Measurements from ENCODE around the gene SORCS2.

The SORCS2 gene

DNA sequence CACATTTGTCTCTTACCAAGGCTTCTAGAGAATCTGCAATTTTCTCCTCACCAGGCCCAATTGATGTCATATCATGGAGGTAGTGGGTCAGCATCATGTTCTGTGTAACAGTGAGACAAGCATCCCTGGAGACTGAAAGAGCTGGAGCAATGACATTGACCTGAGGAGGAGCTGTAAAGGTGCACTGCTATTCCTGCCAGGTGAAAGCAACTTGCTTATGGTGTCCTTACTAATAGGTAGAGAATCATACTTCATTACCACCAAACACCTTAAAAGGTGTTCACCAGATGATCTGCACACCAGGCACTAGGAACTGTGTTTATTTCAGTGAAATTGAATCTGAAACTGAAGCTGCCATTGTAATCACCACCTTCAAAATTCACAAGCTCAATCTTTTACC, 558.6 kb downstream of the SORCS2 start:
- DNase-seq (ENCODE audit: low spot score): no peak

DNA sequence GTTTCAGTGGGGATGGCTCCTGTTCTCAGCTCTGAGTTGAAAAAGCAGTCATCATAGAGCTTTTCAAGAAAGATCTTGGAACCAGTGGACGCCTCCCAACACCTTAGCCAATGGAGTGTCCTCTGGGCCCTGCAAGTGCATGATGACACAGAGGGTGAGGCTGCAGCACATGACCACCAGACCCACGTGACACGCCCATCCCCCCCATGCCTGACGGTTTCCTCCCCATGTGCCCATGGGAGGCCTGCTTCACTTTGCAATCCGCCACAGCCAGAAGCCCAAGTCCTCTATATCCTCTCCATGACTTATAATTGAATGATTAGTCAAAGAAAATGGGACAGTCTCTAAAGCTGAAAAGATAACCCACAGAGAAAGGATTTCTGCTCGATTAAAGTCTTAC, 560.3 kb downstream of the SORCS2 start:
- DNase-seq (ENCODE audit: low spot score): no peak

DNA sequence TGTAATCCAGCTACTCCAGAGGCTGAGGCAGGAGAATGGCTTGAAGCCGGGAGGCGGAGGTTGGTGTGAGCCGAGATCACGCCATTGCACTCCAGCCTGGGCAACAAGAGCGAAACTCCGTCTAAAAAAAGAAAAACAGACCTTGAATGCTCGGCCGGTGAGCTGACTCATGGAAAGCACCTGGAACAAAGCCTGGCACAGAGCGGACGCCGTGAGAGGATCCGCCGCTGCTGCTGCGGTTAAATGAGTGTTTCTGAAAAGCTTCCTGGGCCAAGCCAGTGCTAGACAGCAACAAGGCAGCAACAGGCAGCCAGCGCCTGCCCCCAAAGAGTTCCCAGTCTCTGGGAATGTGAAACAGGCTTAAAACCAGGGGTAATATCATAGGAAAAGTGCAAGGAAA, 560.9 kb downstream of the SORCS2 start:
- DNase-seq (ENCODE audit: low spot score): no peak

DNA sequence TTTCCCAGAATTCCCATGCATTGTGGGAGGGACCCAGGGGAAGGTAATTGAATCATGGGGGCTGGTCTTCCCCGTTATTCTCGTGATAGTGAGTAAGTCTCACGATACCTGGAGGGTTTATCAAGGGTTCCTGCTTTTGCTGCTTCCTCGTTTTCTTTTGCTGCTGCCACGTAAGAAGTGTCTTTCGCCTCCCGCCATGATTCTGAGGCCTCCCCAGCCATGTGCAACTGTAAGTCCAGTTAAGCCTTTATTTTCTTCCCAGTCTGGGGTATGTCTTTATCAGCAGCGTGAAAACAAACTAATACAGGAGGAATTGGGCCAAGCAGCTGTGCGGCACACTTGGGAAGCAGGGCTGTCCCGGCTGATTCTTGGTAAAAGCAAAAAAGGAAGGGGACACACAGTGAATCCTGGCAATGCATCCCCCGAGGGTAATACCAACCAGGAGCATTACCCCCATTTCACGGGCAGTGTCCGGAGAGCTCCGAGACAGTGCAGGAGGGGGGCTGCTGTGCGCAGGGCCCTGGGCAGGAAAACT, 561.7 kb downstream of the SORCS2 start:
- no peak for DNase-seq (ENCODE audit: low spot score)

DNA sequence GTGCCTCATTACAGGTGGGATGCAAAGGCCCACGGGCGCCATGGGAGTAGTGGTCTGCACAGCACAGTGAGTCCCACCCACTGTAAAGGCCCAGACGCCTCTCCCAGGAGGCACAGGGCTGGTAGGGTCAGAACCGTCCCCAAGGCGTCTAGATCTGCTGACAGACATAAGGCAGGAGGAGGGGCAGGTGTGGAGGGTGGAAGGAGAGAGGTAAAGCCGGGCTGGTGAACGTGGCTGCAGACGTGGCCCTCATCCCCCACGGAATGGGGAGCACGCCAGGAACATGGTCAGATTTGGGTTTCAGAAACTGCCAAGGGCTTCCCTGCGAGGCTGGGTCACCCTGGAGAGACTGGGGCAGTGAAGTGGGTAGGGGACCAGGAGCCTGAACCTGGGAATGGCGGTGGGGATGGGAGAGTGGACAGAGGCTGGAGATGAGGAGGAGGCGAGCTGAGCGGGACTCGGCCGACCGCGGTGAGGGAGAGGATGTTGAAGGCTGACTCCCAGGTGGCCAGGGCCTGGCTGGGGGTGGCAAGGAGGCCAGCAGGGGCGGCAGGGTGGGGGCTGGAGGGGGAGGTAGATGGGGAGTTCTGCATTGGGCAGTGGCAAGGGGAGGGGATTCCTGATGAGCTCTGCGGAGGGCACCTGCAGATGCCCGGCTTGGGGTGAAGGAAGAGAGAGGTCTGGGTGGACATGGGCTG, 562.4 kb downstream of the SORCS2 start:
- DNase-seq (ENCODE audit: low spot score): no peak

DNA sequence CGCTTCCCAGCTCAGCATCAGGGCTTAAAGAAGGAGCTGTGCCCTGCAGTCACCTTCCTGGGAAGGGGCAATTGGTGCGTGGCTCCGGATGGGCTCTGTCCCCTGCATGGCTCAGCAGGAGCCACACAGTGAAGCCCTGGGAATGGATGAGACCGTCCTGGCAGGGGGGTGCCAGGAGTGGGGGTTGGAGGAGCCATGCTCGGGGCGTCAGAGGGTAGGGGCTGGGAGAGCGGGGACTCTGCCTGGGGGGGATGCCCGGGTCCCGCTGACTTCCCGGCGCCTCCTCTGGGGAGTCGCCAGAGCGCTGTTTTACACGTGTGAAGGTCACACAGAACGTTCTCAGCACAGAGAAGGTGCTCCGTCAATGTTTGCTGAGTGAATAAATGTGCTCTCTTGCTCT, 563.2 kb downstream of the SORCS2 start:
- no peak for DNase-seq (ENCODE audit: low spot score)

DNA sequence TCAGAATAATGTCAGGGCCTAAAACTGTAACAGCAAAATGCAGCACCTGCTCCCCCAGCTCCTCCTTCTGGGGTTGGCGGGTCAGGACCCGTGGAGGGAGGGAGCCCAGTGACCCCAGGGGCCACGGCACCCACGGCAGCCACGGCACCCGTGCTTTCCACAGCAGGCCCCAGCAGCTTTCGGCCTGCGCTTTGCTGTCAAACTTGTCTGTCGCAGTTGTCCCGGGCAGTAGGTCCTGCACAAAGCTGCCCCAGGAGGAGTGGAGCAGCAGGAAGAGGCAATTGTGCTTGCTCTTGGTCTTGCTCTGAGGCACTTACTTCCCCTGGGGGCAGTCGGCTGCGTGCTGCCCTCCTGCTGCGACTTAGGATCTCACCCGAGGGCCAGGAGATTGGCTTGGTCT, 563.7 kb downstream of the SORCS2 start:
- no peak for DNase-seq (ENCODE audit: low spot score)

DNA sequence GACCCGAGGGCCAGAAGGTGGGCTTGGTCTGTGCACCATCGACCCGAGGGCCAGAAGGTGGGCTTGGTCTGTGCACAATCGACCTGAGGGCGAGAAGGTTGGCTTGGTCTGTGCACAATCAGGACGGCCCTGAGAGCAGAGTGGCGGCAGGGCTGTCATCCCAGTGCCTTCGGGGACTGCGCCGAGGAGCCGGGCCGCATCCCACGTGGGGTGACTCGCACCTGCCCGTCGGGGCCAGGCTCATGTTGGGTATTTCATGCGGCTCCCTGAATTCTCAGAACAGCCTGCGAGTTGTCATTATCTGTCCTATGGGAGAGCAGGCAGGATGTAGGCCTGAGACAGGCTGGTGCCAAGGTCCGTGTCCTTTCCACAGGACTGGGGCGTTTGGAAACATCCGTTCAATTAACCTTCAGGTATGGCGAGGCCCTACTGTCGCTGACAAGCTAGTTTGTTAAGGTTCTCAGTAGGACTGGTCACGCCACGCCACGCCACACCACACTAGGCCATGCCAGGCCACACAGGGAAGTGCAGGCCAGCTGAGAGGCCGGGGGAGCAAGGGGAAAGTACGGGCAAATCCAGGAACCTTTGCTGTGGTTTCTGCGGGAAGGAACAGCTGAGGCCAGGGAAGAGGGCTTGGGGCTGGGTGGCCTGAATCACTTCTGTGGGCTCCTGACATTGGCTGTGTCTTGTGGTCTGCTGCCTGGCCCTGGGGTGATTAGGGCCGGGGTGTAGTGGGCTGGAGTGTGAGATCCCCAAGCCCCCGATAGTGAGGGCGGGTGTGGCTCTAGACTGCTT, 564.4 kb downstream of the SORCS2 start:
- no peak for DNase-seq (ENCODE audit: low spot score)

DNA sequence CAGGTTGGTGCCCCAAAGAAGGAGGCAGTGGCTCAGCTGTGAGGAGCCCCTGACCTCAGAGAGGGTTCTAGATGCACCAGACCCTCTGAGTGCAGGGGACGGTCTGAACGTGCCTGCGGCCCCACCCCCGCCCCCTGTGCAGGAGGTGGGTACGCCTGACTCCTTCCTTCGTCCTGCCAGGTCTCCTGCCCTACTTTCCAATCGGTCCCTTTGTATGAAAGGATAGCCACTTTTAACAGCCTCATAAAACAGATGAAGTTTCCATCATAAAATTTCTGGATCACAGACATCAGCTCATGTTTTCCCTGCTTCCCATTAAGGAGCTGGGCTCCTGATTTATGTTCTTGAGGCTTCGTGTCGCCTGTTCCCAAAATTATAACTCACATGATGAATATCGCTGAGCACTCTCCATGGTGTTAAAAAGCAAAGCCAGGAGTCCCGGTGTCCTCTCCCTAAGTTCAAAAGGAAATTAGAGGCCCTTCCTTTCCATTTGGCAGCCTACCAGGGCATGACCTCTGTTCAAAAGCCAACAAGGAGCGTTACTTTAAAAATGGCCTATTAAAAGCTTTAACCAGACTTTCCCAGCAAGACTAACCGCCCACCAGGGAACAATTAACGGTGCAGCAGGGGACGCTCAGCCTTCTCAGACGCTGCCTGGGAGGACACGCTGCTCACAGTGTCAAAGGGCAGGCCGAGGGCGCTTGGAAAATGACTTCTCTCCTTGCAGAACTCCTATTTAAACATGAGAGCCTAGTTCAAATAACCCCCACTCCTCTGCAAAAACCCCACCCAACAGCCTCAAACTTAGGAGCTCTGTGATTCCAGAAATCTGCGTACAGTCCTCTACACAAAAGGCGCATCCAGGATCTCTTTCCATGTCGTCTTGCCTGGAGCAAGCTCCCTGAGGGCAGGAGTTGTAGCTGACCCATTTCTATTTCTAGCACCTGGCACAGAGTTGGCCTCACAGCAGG, 565.4 kb downstream of the SORCS2 start:
- no peak for DNase-seq (ENCODE audit: low spot score)

DNA sequence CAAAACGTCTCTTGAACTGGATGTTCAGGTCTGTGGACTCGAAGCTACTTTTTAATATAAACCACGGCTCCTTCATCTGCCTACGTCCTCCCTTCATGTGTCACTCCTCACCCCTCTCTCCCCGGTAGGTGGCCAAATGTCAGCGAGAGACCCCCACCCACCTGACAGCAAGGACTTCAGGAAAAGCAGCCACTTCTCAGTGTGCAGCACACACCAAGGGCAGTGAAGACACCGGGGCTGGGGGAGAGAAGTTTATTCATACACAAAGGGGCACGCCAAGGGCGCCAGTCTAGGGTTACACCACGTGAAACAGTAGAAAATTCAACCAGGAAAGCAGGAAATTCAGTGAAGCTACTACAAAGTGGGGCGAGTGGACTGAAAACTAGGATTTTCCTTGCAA, 566.1 kb downstream of the SORCS2 start:
- DNase-seq (ENCODE audit: low spot score): no peak

DNA sequence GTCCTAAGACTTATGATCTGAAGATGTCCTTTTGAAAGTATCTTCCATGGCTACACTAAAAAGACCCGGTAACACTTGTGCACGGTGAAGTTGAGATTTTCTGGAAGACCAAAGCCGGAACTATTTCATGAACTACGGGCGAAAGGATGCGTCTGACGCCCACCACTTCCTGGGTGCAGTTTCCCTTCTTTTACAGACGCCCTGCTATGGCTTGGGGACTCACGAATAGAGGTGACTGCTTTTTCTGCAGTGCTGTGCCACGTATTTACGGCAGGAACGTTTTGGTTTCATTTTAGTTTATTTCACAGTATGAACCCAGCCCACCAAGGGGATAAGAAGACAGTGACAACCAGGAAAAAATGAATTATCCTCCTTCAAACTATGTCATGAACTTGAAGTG, 566.9 kb downstream of the SORCS2 start:
- DNase-seq (ENCODE audit: low spot score): no peak

DNA sequence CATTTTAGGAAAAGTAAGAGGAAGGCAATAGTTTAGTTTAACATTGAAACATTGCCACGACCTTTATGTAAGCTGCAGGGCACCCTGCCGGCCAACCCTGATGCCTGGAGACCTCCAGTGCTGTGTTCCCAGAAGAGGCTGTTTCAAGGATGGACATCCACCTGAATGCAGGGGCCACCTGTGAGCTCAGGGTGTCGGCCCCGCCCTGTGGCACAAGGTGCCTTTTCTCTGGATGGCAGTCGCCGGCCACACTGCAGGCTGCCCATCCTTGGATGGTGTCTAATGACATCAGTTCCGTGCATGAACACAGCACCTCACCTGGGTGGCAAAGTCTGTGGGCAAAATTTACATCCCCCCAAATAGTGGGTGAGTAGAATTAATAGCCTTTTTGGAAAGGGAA, 567.3 kb downstream of the SORCS2 start:
- no peak for DNase-seq (ENCODE audit: low spot score)

DNA sequence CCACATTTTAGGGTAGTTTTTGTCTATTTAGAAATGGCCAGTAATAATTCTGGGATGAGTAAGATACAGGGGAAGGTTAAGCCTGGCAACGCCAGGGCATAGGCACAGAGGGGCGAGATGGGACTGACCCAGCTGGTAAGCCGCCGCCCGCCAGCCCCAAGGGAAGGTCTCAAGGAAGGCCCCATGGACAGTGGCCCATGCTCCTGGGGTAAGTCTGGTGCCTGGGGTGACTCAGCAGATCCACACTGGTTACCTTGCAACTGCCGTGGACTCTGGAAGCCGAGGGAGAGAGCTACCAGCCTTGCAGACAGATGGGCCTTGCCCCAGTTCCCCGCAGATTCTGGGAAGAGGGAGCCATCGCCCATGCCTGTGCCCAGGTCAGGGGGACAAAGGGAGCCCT, 567.9 kb downstream of the SORCS2 start:
- DNase-seq (ENCODE audit: low spot score): no peak

DNA sequence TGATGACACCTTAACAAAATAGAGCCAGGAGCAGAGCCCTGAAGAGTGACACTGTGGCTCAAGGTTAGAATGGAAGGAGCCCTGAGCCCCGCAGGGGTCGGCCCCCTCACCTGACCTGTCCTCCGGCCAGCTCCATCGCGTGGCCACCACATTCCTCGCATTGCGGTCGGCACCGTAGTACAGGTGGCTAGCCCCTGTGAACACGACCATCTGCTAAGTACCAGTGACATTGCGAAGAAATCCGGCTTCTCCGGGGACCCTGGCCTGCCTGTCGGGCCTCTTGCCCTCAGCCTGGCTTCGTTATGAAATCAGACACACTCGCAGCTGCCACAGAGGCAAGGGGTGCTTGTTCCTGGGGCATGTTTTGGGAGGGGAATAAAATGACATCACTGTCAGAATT, 568.4 kb downstream of the SORCS2 start:
- no peak for DNase-seq (ENCODE audit: low spot score)

DNA sequence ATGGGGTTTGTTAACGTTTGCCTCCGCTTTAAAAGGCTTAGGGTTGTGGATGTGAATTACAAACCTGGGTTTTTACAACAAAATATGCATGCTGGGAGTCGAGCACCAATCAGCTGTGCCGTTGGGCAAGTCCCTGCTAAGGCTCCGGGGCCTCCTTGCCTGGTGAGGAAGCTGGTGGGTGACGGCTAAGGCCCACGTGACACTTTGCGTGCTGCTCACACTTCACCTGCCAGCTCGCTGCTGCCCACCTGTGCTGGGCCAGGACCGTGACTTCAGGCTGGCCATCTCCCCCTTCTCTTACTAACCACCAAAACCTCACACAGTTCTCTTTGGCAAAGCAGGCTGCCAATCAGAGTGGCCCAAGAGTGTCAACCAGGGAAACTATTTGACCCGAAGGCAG, 569.0 kb downstream of the SORCS2 start:
- DNase-seq (ENCODE audit: low spot score): no peak

DNA sequence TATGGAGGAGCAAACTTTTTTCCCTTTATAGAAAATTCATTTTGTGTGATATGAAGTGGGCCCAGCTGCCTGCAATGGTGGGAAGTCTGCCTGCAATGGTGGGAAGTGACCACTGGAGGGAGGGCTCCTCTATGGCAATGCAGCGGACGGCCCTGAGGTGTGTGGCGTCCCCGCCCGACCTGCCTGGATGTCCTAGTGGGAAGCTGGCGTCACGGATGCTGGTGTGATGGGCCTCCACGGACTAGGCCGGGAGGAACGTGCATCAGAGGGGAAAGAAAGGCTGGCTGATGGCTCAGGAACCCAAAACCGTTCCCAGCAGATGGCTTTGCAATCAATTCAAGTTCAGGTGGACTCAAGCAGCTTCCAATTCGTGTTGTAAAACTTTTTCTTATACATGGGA, 569.4 kb downstream of the SORCS2 start:
- peak; percentile 32 for DNase-seq (ENCODE audit: low spot score)

DNA sequence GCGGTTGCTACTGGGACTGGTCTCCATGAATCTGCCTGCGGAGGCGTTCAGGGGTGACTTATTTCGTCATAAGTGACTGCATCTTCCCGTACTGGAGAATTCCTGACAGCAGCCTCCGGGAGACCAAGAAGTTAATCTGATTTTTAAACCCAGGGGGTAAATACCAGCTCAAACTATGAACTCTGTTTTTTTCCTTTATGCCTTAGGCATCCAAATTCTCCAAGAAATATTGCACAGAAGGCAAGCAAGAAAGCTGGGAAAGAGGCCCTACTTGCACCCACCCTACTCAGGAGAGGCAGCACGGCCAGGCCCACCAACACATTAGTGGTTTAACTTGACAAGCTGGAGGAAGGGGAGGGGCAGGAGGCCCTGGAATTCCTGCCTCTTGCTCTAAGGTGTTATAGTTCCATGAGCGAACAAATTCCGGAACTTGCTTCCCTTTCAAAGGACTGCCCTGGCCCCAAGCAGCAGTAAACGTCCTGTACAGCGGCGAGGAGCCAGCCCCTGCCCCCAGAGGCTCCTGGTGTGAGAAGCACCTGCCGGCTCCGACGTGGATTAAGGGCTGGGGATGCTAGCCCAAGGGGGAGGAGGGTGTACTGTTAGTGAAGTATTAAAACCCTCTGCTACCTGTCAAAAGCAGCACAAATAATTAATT, 570.2 kb downstream of the SORCS2 start:
- no peak for DNase-seq (ENCODE audit: low spot score)

DNA sequence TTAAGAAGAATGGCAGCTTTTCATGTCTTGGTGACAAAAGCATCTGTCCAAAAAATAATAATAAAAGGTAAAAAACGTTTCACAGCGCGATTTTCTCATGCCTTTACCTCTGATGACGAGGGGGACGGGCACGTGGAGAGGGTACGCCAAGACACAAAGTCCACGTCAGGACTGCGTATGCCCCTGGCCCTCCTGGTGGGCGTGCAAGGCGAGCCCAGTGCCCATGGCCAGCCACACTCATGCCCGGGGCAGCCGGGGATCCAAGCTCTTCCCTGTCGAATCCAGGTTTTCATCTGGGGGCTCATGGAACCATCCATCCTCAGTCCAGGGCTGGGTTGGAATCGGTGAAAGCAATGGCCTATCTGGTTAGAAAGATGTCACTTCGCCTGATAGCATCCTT, 570.8 kb downstream of the SORCS2 start:
- no peak for DNase-seq (ENCODE audit: low spot score)

DNA sequence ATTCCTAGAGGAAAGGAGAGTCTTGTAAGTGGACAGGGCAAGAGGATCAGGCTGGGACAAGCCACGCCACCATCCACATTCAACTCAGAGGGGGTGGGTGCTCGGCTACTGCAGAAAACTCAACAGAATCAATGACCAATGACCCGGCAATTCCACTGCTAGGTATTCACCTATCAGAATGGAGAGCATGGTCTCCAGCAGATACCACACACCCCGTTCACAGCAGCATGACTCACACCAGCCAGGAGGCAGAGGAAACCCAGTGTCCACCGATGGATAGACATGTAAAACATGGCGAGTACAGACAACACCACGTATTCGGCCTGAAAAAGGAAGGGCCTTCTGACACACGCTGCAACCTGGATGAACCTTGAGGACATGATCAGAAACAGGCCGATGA, 571.5 kb downstream of the SORCS2 start:
- no peak for DNase-seq (ENCODE audit: low spot score)

DNA sequence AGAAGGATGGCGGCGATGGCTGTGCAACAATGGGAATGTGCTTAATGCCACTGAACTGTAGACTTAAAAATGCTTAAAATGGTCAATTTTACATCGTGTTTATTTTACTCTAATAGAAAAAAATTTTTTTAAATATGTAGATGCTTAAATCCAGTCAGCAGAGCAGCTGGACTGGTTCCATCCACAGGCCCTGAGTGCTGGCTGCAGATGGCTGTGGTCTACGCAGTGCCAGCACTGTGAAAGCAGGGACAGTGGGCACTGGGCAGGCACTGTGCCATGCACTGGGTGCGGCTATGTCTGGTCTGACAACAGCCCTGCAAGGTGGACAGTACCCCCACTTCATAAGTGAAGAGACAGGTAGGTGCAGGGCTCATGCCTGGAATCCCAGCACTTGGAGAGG, 572.1 kb downstream of the SORCS2 start:
- DNase-seq (ENCODE audit: low spot score): no peak

DNA sequence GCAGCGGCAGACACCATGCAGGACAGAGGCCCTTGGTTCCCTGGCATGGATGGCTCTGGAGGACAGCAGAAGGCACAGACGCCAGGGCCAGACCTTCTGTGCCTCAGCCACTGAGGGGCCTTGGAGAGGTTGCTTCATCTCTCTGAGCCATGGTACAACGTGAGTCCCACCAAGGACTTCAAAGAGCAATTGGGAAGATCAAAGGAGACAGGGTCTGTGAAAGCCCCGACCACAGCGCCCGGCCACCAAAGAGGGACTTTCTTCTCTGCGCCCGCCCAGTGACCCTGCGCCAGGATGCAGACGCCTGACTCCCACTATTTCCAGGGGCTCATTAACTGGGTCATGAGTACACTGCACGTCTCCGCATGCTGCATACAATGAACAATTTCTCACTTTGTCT, 573.3 kb downstream of the SORCS2 start:
- no peak for DNase-seq (ENCODE audit: low spot score)

DNA sequence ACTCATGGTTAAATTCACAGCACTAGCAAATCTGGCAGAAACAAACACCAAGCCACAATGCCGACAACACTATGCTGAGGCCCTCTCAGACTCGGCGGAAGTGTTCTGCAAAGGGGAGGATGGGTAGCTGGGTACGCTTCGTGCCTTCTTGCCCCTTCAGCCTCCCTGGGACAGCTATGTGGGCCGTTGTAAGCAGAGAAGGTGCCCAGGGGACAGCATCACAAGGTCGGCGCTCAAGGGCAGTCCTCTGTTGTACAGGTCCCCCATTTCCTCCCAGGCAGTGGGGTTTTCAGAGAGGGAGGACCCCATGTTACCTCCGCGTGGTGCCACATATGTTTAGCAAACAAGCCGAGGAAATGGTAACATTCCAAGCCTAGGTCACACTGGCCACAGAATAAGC, 573.7 kb downstream of the SORCS2 start:
- no peak for DNase-seq (ENCODE audit: low spot score)

Data from hematopoietic multipotent progenitor cell treated with erythropoietin and hydrocortisone succinate and interleukin-3 and kit ligand, for 15 days (in vitro differentiated cells).